GM21423 (cell line): ENCODE results near the gene ARHGAP29.

Experiments
- ATAC-seq: cut with Tn5 transposase; IDR thresholded peaks from one replicate; pipeline ENCODE4 v1.9.1; 2021; ENCODE audit warnings: mild to moderate bottlenecking, moderate library complexity; ENCODE audit not compliant: unreplicated experiment

Gene ARHGAP29

GRCh38 chr1:94126651-94127050 is 110.7 kb downstream of the ARHGAP29 start:
- no peak for ATAC-seq

GRCh38 chr1:94125551-94126514 is 111.6 kb downstream of the ARHGAP29 start:
- no peak for ATAC-seq

GRCh38 chr1:94124538-94124937 is 112.8 kb downstream of the ARHGAP29 start:
- ATAC-seq = no peak

- ATAC-seq = no peak
Observed at GRCh38 chr1:94122201-94122970, 115.0 kb downstream of the ARHGAP29 start.
